ENCODE data around the gene ALS2.

- no peak for TF ChIP-seq CTCF (IDR thresholded peaks at IDR 0.05)
- TF ChIP-seq POLR2AphosphoS5 (IDR thresholded peaks at IDR 0.05), result no peak
Observed at GRCh38 chr2:201827621-201828020, 46.9 kb upstream of the ALS2 start.

Data from stomach (tissue), 4 donors.